Activated T-helper 2 cell treated with anti-CD3 and anti-CD28 coated beads, Interferon-gamma antibody, Interleukin-2, Interleukin-4, amounts not matched to agents 10 μg/mL and 5 μg/mL and 100 μg/mL, durations not matched to agents 14 hours and 24 hours and 36 hours (primary cell): Measurements from ENCODE around the gene N4BP2L1. TPM values are rescaled to one million over a fixed set of nuclear protein-coding genes. Genes with fewer than 3 reads are reported as not detected.

Experiments used
- DNase-seq: peaks from one replicate; pipeline ENCODE4 v3.0.0; 2021; ENCODE audit warnings: low spot score
- H3K27ac Mint-ChIP-seq: one replicate; pipeline ENCODE4 v1.8.0; 2021; ENCODE audit warnings: mixed read lengths
- H3K27me3 Mint-ChIP-seq: one replicate; pipeline ENCODE4 v1.8.0; 2021; ENCODE audit warnings: low read depth, mixed read lengths
- H3K36me3 Mint-ChIP-seq: one replicate; pipeline ENCODE4 v1.8.0; 2021; ENCODE audit warnings: low read depth, mixed read lengths
- H3K4me1 Mint-ChIP-seq: one replicate; pipeline ENCODE4 v1.8.0; 2021; ENCODE audit warnings: low read depth, mixed read lengths
- H3K4me3 Mint-ChIP-seq: one replicate; pipeline ENCODE4 v1.8.0; 2021; ENCODE audit warnings: low read depth, mild to moderate bottlenecking, moderate library complexity, mixed read lengths
- H3K9me3 Mint-ChIP-seq: one replicate; pipeline ENCODE4 v1.8.0; 2021; ENCODE audit warnings: mixed read lengths
- intact Hi-C: fragments of 100-400 bp; cut with micrococcal nuclease; formaldehyde crosslinking; loops from one replicate; pipeline ENCODE4 v1.15.1; 2023
- total RNA-seq: library from RNA; stranded (reverse); gene quantifications from 2 replicates; pipeline ENCODE4 v1.2.3, GENCODE V29; 2022

N4BP2L1 gene
- total RNA-seq, result 26.1 and 28.6 TPM in 2 replicates

- Mint-ChIP-seq H3K9me3 (peaks cover 1% of the 10 kb centered on the region), H3K27ac (peak within 1 kb of the TSS; percentile 100), H3K4me1 (peaks cover 39% of the 10 kb centered on the region), H3K36me3 (peaks cover 37% of the 10 kb centered on the region), H3K27me3 (no peaks in the 10 kb centered on the region), H3K4me3 (peak within 1 kb of the TSS; percentile 98)
- DNase-seq, result peak; percentile 76
- intact Hi-C loops, result loop anchor here (2.0 to 10.0 kb wide), 7 partner anchors 103 to 1251 kb away; partner anchors contain the start of genes FRY and PDS5B
Observed at GRCh38 chr13:32427852-32428580, at the start of gene N4BP2L1. Gene N4BP2L1 (minus strand): TSS chr13:32428130. CDS start chr13:32428082, 48 bp downstream.

GRCh38 chr13:32476892-32477291 is 49.0 kb upstream of the N4BP2L1 start:
- H3K27ac Mint-ChIP-seq, result no peak overlapping the region
- no peaks in the 10 kb centered on the region for H3K36me3 Mint-ChIP-seq
- H3K27me3 Mint-ChIP-seq, result no peaks in the 10 kb centered on the region
- intact Hi-C loops, result no loop called here
- H3K4me3 Mint-ChIP-seq, result no peak overlapping the region
- peaks cover 7% of the 10 kb centered on the region for H3K4me1 Mint-ChIP-seq
- DNase-seq, result no peak
- no peaks in the 10 kb centered on the region for H3K9me3 Mint-ChIP-seq

GRCh38 chr13:32476021-32476731 is 48.2 kb upstream of the N4BP2L1 start:
- no peaks in the 10 kb centered on the region for H3K9me3 Mint-ChIP-seq
- DNase-seq, result no peak
- no peaks in the 10 kb centered on the region for H3K27me3 Mint-ChIP-seq
- H3K4me1 Mint-ChIP-seq, result peaks cover 15% of the 10 kb centered on the region
- H3K36me3 Mint-ChIP-seq, result no peaks in the 10 kb centered on the region
- H3K4me3 Mint-ChIP-seq, result no peak overlapping the region
- intact Hi-C loops, result no loop called here
- H3K27ac Mint-ChIP-seq, result no peak overlapping the region

GRCh38 chr13:32474999-32475792 is 47.3 kb upstream of the N4BP2L1 start:
- DNase-seq, result no peak
- Mint-ChIP-seq H3K27ac (no peak overlapping the region), H3K4me3 (no peak overlapping the region), H3K4me1 (peaks cover 16% of the 10 kb centered on the region), H3K36me3 (no peaks in the 10 kb centered on the region), H3K9me3 (no peaks in the 10 kb centered on the region), H3K27me3 (no peaks in the 10 kb centered on the region)
- intact Hi-C loops, result no loop called here

GRCh38 chr13:32473650-32474049 is 45.7 kb upstream of the N4BP2L1 start:
- Mint-ChIP-seq H3K27ac (no peak overlapping the region), H3K36me3 (no peaks in the 10 kb centered on the region), H3K9me3 (no peaks in the 10 kb centered on the region), H3K4me1 (peaks cover 16% of the 10 kb centered on the region), H3K4me3 (no peak overlapping the region), H3K27me3 (no peaks in the 10 kb centered on the region)
- intact Hi-C loops, result loop anchor here (2.0 kb wide), 1 partner anchor 65 kb away; the partner anchor contains the start of gene N4BP2L2
- no peak for DNase-seq

GRCh38 chr13:32472194-32472621 is 44.3 kb upstream of the N4BP2L1 start:
- Mint-ChIP-seq H3K4me1 (peaks cover 16% of the 10 kb centered on the region), H3K27me3 (no peaks in the 10 kb centered on the region), H3K27ac (peak overlapping the region; percentile 84), H3K4me3 (no peak overlapping the region), H3K9me3 (no peaks in the 10 kb centered on the region), H3K36me3 (no peaks in the 10 kb centered on the region)
- intact Hi-C loops, result loop anchor here (1.0 to 2.0 kb wide), 2 partner anchors 48 to 67 kb away; partner anchors contain the start of gene N4BP2L2
- no peak for DNase-seq

- Mint-ChIP-seq H3K9me3 (no peaks in the 10 kb centered on the region), H3K27me3 (no peaks in the 10 kb centered on the region), H3K4me1 (peaks cover 16% of the 10 kb centered on the region), H3K4me3 (no peak overlapping the region), H3K36me3 (no peaks in the 10 kb centered on the region), H3K27ac (peak overlapping the region; percentile 84)
- intact Hi-C loops, result no loop called here
- no peak for DNase-seq
Observed at GRCh38 chr13:32471187-32471922, 43.4 kb upstream of the N4BP2L1 start.

- Mint-ChIP-seq H3K4me1 (peaks cover 16% of the 10 kb centered on the region), H3K4me3 (no peak overlapping the region), H3K27me3 (no peaks in the 10 kb centered on the region), H3K36me3 (peaks cover 3% of the 10 kb centered on the region), H3K9me3 (peaks cover 4% of the 10 kb centered on the region), H3K27ac (no peak overlapping the region)
- no peak for DNase-seq
- intact Hi-C loops, result no loop called here
Observed at GRCh38 chr13:32468502-32469142, 40.7 kb upstream of the N4BP2L1 start.

- H3K9me3 Mint-ChIP-seq, result peaks cover 42% of the 10 kb centered on the region
- no peak overlapping the region for H3K27ac Mint-ChIP-seq
- H3K4me1 Mint-ChIP-seq, result peaks cover 8% of the 10 kb centered on the region
- no peak overlapping the region for H3K4me3 Mint-ChIP-seq
- peaks cover 25% of the 10 kb centered on the region for H3K36me3 Mint-ChIP-seq
- no peak for DNase-seq
- intact Hi-C loops, result no loop called here
- H3K27me3 Mint-ChIP-seq, result no peaks in the 10 kb centered on the region
Observed at GRCh38 chr13:32456591-32456990, 28.7 kb upstream of the N4BP2L1 start.

GRCh38 chr13:32455594-32455903 is 27.6 kb upstream of the N4BP2L1 start:
- peaks cover 41% of the 10 kb centered on the region for H3K9me3 Mint-ChIP-seq
- H3K4me1 Mint-ChIP-seq, result peaks cover 8% of the 10 kb centered on the region
- no peaks in the 10 kb centered on the region for H3K27me3 Mint-ChIP-seq
- H3K4me3 Mint-ChIP-seq, result no peak overlapping the region
- H3K27ac Mint-ChIP-seq, result no peak overlapping the region
- H3K36me3 Mint-ChIP-seq, result peaks cover 30% of the 10 kb centered on the region
- intact Hi-C loops, result no loop called here
- no peak for DNase-seq

GRCh38 chr13:32454886-32455593 is 27.1 kb upstream of the N4BP2L1 start:
- no peaks in the 10 kb centered on the region for H3K27me3 Mint-ChIP-seq
- no peak for DNase-seq
- peaks cover 36% of the 10 kb centered on the region for H3K9me3 Mint-ChIP-seq
- peaks cover 30% of the 10 kb centered on the region for H3K36me3 Mint-ChIP-seq
- peaks cover 8% of the 10 kb centered on the region for H3K4me1 Mint-ChIP-seq
- no peak overlapping the region for H3K27ac Mint-ChIP-seq
- intact Hi-C loops, result no loop called here
- no peak overlapping the region for H3K4me3 Mint-ChIP-seq
